ENCODE data around the gene SPIRE2.

DNA sequence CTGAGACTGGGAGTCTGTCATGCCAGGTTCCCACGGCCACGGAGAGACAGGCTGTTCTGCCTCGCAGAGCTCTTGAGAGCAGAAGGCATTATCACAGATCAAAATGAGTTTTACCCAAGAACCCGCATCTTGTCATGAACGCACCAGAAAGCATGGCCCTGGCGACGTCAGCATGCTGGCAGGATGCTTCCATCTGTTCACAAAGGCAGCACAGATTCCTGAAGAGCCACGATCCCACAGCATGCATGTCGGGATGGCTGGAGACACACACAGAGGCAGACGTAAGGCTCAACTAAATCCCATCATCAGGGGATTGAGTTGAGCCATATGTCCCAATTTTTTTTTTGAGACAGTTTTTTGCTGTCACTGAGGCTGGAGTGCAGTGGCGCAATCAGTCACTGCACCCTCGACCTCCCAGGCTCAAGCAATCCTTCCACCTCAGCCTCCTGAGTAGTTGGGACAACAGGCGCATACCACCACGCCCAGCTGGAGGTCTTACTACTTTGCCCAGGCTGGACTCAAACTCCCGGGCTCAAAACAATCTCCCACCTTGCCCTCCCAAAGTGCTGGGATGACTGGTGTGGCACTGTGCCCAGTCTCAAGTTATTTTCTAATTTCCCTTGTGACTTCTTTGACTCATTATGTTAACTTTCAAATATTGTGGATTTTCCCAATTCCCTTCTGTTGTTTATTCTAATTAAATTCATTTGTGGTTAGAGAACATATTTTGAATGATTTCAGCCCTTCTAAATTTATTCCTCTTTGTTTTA is 23.0 kb upstream of the SPIRE2 start:
- no peak for TF ChIP-seq EZH2 (IDR thresholded peaks at IDR 0.05; ENCODE audit: low read length)
- TF ChIP-seq, protein P1, sequence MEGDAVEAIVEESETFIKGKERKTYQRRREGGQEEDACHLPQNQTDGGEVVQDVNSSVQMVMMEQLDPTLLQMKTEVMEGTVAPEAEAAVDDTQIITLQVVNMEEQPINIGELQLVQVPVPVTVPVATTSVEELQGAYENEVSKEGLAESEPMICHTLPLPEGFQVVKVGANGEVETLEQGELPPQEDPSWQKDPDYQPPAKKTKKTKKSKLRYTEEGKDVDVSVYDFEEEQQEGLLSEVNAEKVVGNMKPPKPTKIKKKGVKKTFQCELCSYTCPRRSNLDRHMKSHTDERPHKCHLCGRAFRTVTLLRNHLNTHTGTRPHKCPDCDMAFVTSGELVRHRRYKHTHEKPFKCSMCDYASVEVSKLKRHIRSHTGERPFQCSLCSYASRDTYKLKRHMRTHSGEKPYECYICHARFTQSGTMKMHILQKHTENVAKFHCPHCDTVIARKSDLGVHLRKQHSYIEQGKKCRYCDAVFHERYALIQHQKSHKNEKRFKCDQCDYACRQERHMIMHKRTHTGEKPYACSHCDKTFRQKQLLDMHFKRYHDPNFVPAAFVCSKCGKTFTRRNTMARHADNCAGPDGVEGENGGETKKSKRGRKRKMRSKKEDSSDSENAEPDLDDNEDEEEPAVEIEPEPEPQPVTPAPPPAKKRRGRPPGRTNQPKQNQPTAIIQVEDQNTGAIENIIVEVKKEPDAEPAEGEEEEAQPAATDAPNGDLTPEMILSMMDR (optimal IDR thresholded peaks at IDR 0.05 in 1 of 3, IDR thresholded peaks at IDR 0.05 in 1 of 3, conservative IDR thresholded peaks at IDR 0.05 in 1 of 3; ENCODE audit: extremely low read depth in 1 of 3, insufficient read depth in 2 of 3, low read length in 3 of 3) = no peak
